ENCODE measurements around the gene DENND1A. TPM values are rescaled to one million over a fixed set of nuclear protein-coding genes. Genes with fewer than 3 reads are reported as not detected.

The DENND1A gene
- total RNA-seq, 4 donors from 2014 or later = 20.9 to 33.6 (median 23.7) TPM

GRCh38 chr9:123629531-123629930 lies 300.4 kb downstream of the DENND1A start:
- Histone ChIP-seq H3K9me3 (no peaks in the 10 kb centered on the region), H3K27me3 (no peaks in the 10 kb centered on the region), H3K4me1 (peaks cover 0 to under 1% (median 0%) of the 10 kb centered on the region in 3 donors), H3K36me3 (peaks cover 0 to 31% of the 10 kb centered on the region in 2 donors), H3K27ac (no peak overlapping the region), H3K4me3 (no peak overlapping the region)
- 94 to 98% methylated on average over 2 to 3 of the region's 3 CpGs for WGBS, 2 donors (ENCODE audit: low coverage in 1 of 2)
- no peak for TF ChIP-seq POLR2AphosphoS5 (IDR thresholded peaks at IDR 0.05)
- no peak for TF ChIP-seq POLR2A (IDR thresholded peaks at IDR 0.05)
- no peak for TF ChIP-seq CTCF (IDR thresholded peaks at IDR 0.05)
- TF ChIP-seq EP300 (IDR thresholded peaks at IDR 0.05) = no peak
- no peak for ATAC-seq

GRCh38 chr9:123622711-123623241 lies 307.1 kb downstream of the DENND1A start:
- ATAC-seq = no peak

GRCh38 chr9:123620239-123620638 lies 309.7 kb downstream of the DENND1A start:
- H3K4me1 ChIP-seq = no peaks in the 10 kb centered on the region
- H3K27me3 ChIP-seq = no peaks in the 10 kb centered on the region
- H3K36me3 ChIP-seq = peaks cover 0 to 9% of the 10 kb centered on the region in 2 donors
- no peak overlapping the region for H3K27ac ChIP-seq
- no peak overlapping the region for H3K4me3 ChIP-seq
- ATAC-seq = no peak
- no peaks in the 10 kb centered on the region for H3K9me3 ChIP-seq
- no peak for TF ChIP-seq POLR2AphosphoS5 (IDR thresholded peaks at IDR 0.05)
- TF ChIP-seq CTCF (IDR thresholded peaks at IDR 0.05) = no peak
- no peak for TF ChIP-seq POLR2A (IDR thresholded peaks at IDR 0.05)
- no peak for TF ChIP-seq EP300 (IDR thresholded peaks at IDR 0.05)

More at GRCh38 chr9:123622711-123623241, 307.1 kb downstream of the DENND1A start:
- H3K9me3 ChIP-seq = no peaks in the 10 kb centered on the region
- no peaks in the 10 kb centered on the region for H3K27me3 ChIP-seq
- TF ChIP-seq POLR2A (IDR thresholded peaks at IDR 0.05) (no peak), POLR2AphosphoS5 (IDR thresholded peaks at IDR 0.05) (no peak), CTCF (IDR thresholded peaks at IDR 0.05) (no peak), EP300 (IDR thresholded peaks at IDR 0.05) (no peak)
- peaks cover 0 to 25% of the 10 kb centered on the region in 2 donors for H3K36me3 ChIP-seq
- 67 to 78% methylated on average over 1 to 2 of the region's 2 CpGs for WGBS, 2 donors (ENCODE audit: low coverage in 1 of 2)
- no peak overlapping the region for H3K27ac ChIP-seq
- H3K4me3 ChIP-seq = no peak overlapping the region
- no peaks in the 10 kb centered on the region for H3K4me1 ChIP-seq

- no peak for ATAC-seq
- no peaks in the 10 kb centered on the region for H3K9me3 ChIP-seq
- H3K36me3 ChIP-seq = no peaks in the 10 kb centered on the region
- H3K4me3 ChIP-seq = no peak overlapping the region
- no peaks in the 10 kb centered on the region for H3K27me3 ChIP-seq
- H3K4me1 ChIP-seq = no peaks in the 10 kb centered on the region
- TF ChIP-seq POLR2AphosphoS5 (IDR thresholded peaks at IDR 0.05) (no peak), POLR2A (IDR thresholded peaks at IDR 0.05) (no peak), EP300 (IDR thresholded peaks at IDR 0.05) (no peak), CTCF (IDR thresholded peaks at IDR 0.05) (no peak)
- no peak overlapping the region for H3K27ac ChIP-seq
- 73 to 82% methylated on average over 4 to 11 of the region's 11 CpGs for WGBS, 2 donors (ENCODE audit: low coverage in 1 of 2)
Observed at GRCh38 chr9:123617952-123618678, 311.8 kb downstream of the DENND1A start.

GRCh38 chr9:123617286-123617685 lies 312.6 kb downstream of the DENND1A start:
- ATAC-seq = no peak
- Histone ChIP-seq H3K4me3 (no peak overlapping the region), H3K4me1 (no peaks in the 10 kb centered on the region), H3K36me3 (no peaks in the 10 kb centered on the region), H3K9me3 (no peaks in the 10 kb centered on the region), H3K27ac (no peak overlapping the region), H3K27me3 (no peaks in the 10 kb centered on the region)
- 94% methylated on average over 7 of the region's 9 CpGs; no CpG with 5 or more reads in 1 of the 2 donors for whole genome bisulfite sequencing, 2 donors (ENCODE audit: low coverage in 1 of 2)
- no peak for TF ChIP-seq POLR2A (IDR thresholded peaks at IDR 0.05)
- TF ChIP-seq POLR2AphosphoS5 (IDR thresholded peaks at IDR 0.05) = no peak
- TF ChIP-seq CTCF (IDR thresholded peaks at IDR 0.05) = no peak
- TF ChIP-seq EP300 (IDR thresholded peaks at IDR 0.05) = no peak
